Activated gamma-delta T cell treated with Interleukin-2 at 50 U/mL for 16 hours (primary cell): ENCODE results near the gene NR5A1.

ENCODE experiments used
- DNase-seq: peaks from one replicate; pipeline ENCODE4 v3.0.0-alpha.2; 2020

Gene NR5A1

GRCh38 chr9:124498040-124498439 is 9.2 kb downstream of the NR5A1 start:
- no peak for DNase-seq

- no peak for DNase-seq
Observed at GRCh38 chr9:124497441-124497840, 9.8 kb downstream of the NR5A1 start.

- DNase-seq = no peak
Observed at GRCh38 chr9:124496463-124496862, 10.7 kb downstream of the NR5A1 start.

- DNase-seq = no peak
Observed at GRCh38 chr9:124496075-124496449, 11.1 kb downstream of the NR5A1 start.

GRCh38 chr9:124495126-124496074 is 11.8 kb downstream of the NR5A1 start:
- DNase-seq = no peak

- no peak for DNase-seq
Observed at GRCh38 chr9:124493794-124494479, 13.3 kb downstream of the NR5A1 start.

GRCh38 chr9:124493218-124493617 is 14.0 kb downstream of the NR5A1 start:
- no peak for DNase-seq

- no peak for DNase-seq
Observed at GRCh38 chr9:124492818-124493217, 14.4 kb downstream of the NR5A1 start.

GRCh38 chr9:124491049-124491975 is 15.9 kb downstream of the NR5A1 start:
- no peak for DNase-seq

- DNase-seq = no peak
Observed at GRCh38 chr9:124490004-124490403, 17.2 kb downstream of the NR5A1 start.

- no peak for DNase-seq
Observed at GRCh38 chr9:124489222-124489621, 18.0 kb downstream of the NR5A1 start.

GRCh38 chr9:124488641-124489210 is 18.5 kb downstream of the NR5A1 start:
- no peak for DNase-seq

- no peak for DNase-seq
Observed at GRCh38 chr9:124487260-124488182, 19.7 kb downstream of the NR5A1 start.

- DNase-seq = no peak
Observed at GRCh38 chr9:124486778-124487259, 20.4 kb downstream of the NR5A1 start.

- DNase-seq = no peak
Observed at GRCh38 chr9:124485936-124486335, 21.3 kb downstream of the NR5A1 start.

- no peak for DNase-seq
Observed at GRCh38 chr9:124485201-124485600, 22.0 kb downstream of the NR5A1 start.

GRCh38 chr9:124483481-124483880 is 23.7 kb downstream of the NR5A1 start:
- DNase-seq = no peak

GRCh38 chr9:124482431-124483031 is 24.7 kb downstream of the NR5A1 start:
- no peak for DNase-seq

GRCh38 chr9:124481115-124481514 is 26.1 kb downstream of the NR5A1 start:
- no peak for DNase-seq

GRCh38 chr9:124480621-124480981 is 26.6 kb downstream of the NR5A1 start:
- no peak for DNase-seq
